Right lobe of liver (tissue), 4 donors: ENCODE data around the gene TMEM52.

ENCODE experiments used
- CTCF ChIP-seq, 4 donors: fragments of 200-600 bp in 3 of 4; fragments of 450-650 bp in 1 of 4; IDR thresholded peaks; one replicate each; pipeline versions ENCODE4 v1.5.1 to v1.8.0; 2016 to 2022; ENCODE audit warnings: antibody characterized with exemption in 4 of 4, mild to moderate bottlenecking in 2 of 4
- POLR2A ChIP-seq: fragments of 450-650 bp; IDR thresholded peaks from one replicate; pipeline ENCODE4 v1.6.1; 2017; ENCODE audit warnings: antibody characterized with exemption, mild to moderate bottlenecking
- donor health status: DM: no; HTN: no; CAD: no.
- donor health status: DM: no; HTN: no; CAD: no.
- donor health status: DM: no; HTN: yes; CAD: no.

GRCh38 chr1:1928231-1929101 is 9.4 kb upstream of the TMEM52 start:
- TF ChIP-seq CTCF (IDR thresholded peaks at IDR 0.05) (no peak), POLR2A (no peak)
